Stimulated activated CD4-positive, alpha-beta T cell treated with anti-CD3 and anti-CD28 coated beads, Interleukin-2, amount 100 ng/mL, for 24 hours (primary cell): Measurements from ENCODE around the gene SMCO2.

Experiments
- DNase-seq, 2 donors: peaks; one replicate each; pipeline ENCODE4 v3.0.0-alpha.2; 2020

Gene SMCO2

DNA sequence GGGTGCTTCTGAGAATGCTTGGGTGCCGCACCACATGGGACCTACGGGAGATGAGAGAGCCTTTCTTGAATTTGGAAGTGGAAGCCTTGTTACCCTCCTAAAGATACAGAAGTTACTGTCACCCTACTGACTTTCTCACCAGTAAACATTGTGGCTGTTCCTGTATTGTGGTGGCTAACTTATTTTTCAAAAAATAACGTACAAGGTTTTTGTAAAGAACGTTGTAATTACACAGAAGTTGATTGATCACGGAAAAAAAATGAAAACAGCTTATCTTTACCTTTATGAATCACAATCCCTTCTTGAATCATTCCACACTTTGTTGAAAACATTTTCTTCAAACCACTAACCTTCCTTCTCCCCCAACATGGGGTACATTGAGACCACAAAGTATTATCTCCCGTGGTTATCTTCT is 55.5 kb downstream of the SMCO2 start:
- DNase-seq: no peak

DNA sequence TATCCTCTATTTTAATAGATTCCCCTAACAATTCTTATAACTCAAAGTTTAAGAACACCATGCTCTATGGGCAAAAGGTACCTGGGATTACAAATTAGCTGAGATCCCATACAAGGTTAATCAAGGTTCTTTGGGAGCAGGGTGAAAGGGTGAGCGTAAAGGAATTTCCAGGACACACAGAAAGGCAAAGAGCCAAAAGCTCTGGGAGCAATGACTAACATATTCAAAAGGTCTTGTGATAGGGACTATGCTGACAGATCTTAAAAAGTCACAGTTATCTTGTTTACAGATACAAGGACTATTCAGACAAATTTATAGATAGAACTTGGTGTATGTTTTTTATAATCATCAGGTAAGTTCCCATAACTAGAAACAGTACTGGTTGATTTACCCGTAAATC is 58.0 kb downstream of the SMCO2 start:
- DNase-seq: no peak

DNA sequence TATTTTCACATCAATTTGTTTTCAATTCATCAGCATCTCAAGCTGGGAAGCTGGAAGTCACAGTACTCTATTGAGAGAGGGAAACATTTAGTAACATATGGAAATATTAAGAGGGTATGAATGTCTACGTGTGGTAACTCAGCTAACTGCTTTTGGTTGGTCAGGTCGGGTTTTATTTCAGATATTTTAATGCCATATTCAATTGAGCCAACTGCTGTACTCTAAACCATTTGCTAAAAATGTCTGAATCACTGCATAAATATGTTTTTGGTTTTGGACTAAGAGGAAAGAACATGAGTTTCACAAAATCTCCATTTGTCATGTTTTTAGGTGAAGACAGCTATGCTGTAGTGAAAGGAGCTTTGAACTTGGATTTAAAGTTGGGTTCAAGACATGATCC is 58.6 kb downstream of the SMCO2 start:
- no peak for DNase-seq

- DNase-seq: no peak
These were observed 59.2 kb downstream of the SMCO2 start for GRCh38 chr12:27505761-27506160.

GRCh38 chr12:27506645-27507189 is 60.2 kb downstream of the SMCO2 start:
- DNase-seq: no peak

GRCh38 chr12:27508736-27509431 is 62.3 kb downstream of the SMCO2 start:
- no peak for DNase-seq

DNA sequence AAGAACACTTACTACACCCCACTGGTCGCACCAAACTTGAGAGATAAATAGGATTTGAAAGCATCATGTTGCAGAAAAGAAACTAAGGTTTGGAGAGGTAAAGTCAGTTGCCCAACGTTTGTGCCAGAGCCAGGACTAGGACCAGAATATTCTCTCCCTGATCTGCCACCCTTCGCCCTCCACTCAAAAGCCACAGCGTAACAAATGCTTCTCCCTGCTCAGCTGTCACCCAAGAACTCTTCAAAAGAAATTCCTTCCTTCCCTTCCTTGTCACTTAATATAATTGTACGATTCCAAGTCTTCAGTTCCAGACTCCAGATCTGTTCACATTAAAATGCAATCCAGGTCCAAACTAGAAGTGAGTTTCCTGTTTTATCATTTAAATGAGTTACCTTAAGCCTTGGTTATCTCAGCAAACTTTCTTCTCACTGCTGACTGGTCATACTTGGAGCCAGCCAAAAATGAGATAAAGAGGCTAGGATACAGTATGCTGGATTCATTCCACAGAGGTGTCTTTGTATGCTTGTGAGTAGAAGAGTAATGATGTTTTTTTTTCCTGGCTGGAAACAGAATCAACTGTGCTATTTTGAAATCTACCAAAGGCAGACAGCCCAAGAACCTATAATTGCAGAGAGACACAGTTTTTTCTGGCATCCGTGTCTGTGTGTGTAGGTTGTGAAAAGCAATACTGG is 64.6 kb downstream of the SMCO2 start:
- DNase-seq: no peak

- DNase-seq: no peak
These were observed 65.1 kb downstream of the SMCO2 start for GRCh38 chr12:27511723-27512045.

DNA sequence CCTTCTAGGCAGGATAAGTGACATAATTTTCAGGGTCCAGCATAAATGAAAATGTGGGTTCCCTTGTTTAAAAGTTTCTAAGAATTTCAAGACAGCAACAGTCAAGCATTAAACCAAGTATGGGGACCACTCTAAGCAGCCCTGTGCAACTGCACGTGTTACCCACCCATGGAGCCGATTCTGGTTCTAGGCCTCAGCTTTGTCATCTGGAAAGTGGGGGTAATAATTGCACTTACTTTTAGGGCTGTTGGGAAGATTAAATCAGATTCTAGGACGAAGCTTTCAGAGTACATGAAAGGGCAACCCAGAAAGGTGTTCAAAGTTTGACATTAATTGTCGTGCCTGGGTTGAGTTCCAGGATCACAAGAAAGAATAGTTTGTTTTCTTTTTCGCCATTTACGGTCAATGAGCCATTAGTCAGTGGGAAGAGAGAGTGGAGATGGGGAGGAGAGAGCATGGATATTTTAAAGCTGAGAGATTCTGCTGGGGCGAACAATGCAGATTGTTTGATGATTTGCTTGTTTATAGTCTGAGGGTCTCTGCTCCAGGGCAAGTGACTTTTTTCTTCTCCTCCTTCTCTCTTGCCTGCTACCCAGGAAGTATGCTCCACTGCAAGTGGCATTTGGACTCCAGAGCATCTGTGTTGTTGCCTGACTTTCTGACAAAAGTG is 66.8 kb downstream of the SMCO2 start:
- no peak for DNase-seq

- DNase-seq: no peak
These were observed 69.1 kb downstream of the SMCO2 start for GRCh38 chr12:27515671-27516070.

DNA sequence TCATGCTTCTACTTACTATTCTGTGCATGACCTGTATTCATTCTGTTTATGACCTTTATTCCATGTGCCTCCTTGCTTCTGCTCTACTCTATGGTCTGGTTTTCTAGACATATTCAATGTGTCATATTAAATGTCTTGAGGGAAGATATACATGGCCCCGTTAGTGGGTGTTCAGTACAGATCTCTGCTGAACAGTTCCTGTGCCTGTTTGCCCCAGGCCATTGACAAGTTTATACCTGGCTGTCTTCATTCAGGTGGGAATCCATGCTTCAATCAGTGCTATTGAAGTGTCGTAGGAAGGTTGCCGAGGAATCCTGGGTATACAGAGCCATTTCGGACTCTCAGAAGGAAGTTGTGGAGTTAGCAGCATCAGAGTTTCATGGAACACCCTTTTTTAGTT is 70.1 kb downstream of the SMCO2 start:
- no peak for DNase-seq

GRCh38 chr12:27517546-27517945 is 71.0 kb downstream of the SMCO2 start:
- DNase-seq: no peak

DNA sequence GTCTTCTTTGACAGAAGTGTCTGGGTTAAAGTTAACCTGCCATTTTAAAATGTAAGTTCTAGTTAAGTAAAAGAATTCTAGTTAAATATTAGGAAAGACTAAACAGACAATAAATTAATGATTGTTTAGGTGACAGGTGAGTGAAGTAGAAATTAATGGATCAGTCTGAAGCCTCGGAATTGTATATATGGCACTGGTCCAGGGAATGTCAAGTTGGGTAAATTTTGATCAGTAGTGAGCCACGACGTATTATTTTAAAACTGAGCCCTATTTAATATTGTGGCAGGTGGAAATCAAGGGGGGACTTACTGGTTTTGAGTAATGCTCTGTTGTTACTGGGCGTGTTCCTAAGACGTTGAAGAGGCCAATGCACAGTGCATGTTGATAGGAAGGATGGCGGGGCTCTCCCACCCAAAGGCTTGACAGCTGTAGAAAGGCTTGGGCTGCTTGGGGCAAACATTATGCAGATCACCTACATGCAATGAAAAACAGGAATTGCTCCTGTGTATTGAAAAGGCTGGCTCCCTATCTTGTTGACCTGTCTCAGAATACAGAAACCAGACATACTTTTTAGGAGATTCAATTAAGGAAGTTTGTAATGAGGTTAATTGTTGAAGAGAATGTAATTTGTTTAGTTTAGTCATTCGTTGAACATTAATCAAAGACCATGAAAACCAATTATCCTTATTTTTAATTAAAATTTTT is 71.6 kb downstream of the SMCO2 start:
- no peak for DNase-seq

GRCh38 chr12:27521066-27521465 is 74.5 kb downstream of the SMCO2 start:
- DNase-seq: no peak

DNA sequence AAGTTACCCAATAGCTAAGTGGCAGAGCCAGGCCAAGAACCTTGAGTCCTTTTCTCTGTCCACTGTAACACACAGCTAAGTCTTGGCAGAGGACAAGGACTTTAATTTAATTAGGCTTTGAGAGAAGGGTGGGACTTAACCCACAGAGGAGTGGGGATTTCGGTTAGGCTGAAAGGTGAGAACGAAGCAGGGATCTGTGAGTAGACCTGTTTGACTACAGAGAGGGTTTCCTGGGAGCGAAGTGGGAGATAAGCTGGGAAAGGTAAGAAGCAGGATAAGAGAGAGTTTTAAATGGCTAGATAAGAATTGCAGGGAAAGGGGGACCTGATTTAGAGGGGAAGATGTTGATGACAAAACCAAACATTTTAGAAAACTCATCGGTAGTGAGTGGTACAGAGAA is 75.4 kb downstream of the SMCO2 start:
- DNase-seq: no peak

GRCh38 chr12:27523305-27523641 is 76.7 kb downstream of the SMCO2 start:
- no peak for DNase-seq

GRCh38 chr12:27523642-27524493 is 77.3 kb downstream of the SMCO2 start, which contains the start of gene PPFIBP1:
PPFIBP1 (plus strand) TSS chr12:27524206; CDS start chr12:27633397, 109,191 bp downstream.
- DNase-seq: peak; percentile 100

- no peak for DNase-seq
These were observed 77.9 kb downstream of the SMCO2 start for GRCh38 chr12:27524494-27524835.

GRCh38 chr12:27524839-27525753 is 78.6 kb downstream of the SMCO2 start:
- no peak for DNase-seq

DNA sequence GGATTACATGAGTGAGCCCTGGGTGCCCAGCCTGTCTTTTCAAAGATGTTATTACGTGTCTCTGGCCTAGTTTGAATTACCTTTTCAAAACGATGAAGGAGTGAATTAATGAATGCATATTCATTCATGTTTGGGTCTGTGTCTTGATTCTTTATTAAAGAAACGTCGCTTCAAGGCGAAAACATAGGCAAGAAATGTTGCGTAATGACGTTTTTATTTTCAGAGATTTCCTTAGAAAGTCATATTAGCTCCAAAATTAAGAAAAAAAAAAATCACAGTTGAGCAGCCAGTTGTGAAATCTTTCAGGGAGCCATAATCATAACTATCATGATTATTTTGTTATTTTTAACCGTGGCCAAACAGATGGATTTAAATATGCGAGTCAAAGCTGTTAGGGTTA is 81.0 kb downstream of the SMCO2 start:
- no peak for DNase-seq

DNA sequence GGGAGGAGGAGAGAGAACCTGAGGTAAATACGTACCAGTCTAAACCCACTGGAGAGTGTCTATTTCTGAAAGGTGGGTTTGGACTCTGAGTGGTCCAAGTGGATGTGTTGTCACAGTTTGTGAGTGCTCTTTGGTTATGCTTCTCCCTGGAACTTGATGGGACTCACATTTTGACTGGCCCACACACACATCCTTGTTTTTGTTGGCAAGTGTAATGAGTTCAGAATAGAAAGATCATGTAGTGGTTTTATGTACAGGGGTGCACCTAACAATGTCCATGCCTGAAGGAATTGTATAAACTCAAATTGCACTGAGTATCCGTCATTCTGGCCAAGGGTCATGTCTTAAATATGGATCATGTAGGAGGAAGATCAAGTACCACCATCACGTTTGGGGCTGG is 82.3 kb downstream of the SMCO2 start:
- no peak for DNase-seq
